Measurements from ENCODE around the gene LAMC2. TPM values are rescaled to one million over a fixed set of nuclear protein-coding genes. Genes with fewer than 3 reads are reported as not detected.

LAMC2 gene
- total and polyA plus RNA-seq, 2 of the 8 experiments (the other 6 are each of a cell fraction or from before 2014, with no cell fraction given), result 4.6 to 12.9 TPM

DNA sequence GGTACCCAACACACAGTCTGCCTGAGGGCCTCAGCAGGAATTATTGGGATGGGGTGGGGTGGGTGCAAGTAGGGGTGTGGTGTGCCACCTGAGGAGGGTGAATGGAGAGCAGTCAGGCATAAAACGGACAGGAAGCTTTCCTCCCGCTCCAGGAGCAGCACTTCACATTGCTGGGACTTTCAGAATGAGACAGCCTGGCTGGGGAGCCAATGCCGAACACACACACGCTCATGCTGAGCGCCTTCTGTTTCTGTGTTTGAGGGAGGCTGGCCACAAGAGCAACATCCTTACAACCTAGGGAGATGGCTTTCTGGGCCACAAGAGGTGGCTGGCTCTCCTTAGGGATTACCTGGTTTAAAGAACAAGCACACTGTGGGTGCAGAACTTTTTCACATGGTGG lies 98.0 kb downstream of the LAMC2 start:
- H3K79me2 ChIP-seq (ENCODE audit: control insufficient read depth in 1 of 2, insufficient read depth in 2 of 2, low read length in 2 of 2), result no peaks in the 10 kb centered on the region
- TF ChIP-seq KDM1A (IDR thresholded peaks at IDR 0.05; ENCODE audit: borderline replicate concordance, low read length), result no peak
- no peak for TF ChIP-seq BCL11A (IDR thresholded peaks at IDR 0.05; ENCODE audit: low read depth in 2 of 2, low read length in 2 of 2)
- TF ChIP-seq SUZ12 (IDR thresholded peaks at IDR 0.05; ENCODE audit: low read length), result no peak
- TF ChIP-seq GTF2F1 (IDR thresholded peaks at IDR 0.05; ENCODE audit: borderline replicate concordance, low read depth, low read length), result no peak
- TF ChIP-seq RAD21 (IDR thresholded peaks at IDR 0.05 in 1 of 2, conservative IDR thresholded peaks at IDR 0.05 in 1 of 2; ENCODE audit: low read depth in 2 of 2, low read length in 2 of 2), result no peak
- TF ChIP-seq CBX8 (IDR thresholded peaks at IDR 0.05; ENCODE audit: borderline replicate concordance, low read depth, low read length), result no peak
- TF ChIP-seq FOSL1 (IDR thresholded peaks at IDR 0.05; ENCODE audit: insufficient read depth, low read depth, low read length), result no peak
- TF ChIP-seq PHF8 (conservative IDR thresholded peaks at IDR 0.05; ENCODE audit: low read depth, low read length), result no peak
- TF ChIP-seq TAF7 (optimal IDR thresholded peaks at IDR 0.05; ENCODE audit: borderline replicate concordance, low read depth, low read length), result no peak
- TF ChIP-seq YY1 (IDR thresholded peaks at IDR 0.05; ENCODE audit: low read depth, low read length), result no peak
- no peak for TF ChIP-seq MAFK (IDR thresholded peaks at IDR 0.05; ENCODE audit: low read depth, low read length)
- TF ChIP-seq TBP (IDR thresholded peaks at IDR 0.05; ENCODE audit: low read depth, low read length), result no peak
- no peak for TF ChIP-seq HDAC6 (IDR thresholded peaks at IDR 0.05; ENCODE audit: low read depth, low read length)
- H2BK20ac ChIP-seq (ENCODE audit: low read length), result no peak overlapping the region
- H3K9ac ChIP-seq (replicated peaks in 1 of 4; ENCODE audit: extremely low read depth in 1 of 4, low read depth in 3 of 4, low read length in 3 of 4), result no peak overlapping the region
- H3K14ac ChIP-seq (ENCODE audit: insufficient read length), result no peak overlapping the region
- H3K23me2 ChIP-seq (ENCODE audit: low read depth, low read length), result no peaks in the 10 kb centered on the region
- H4K8ac ChIP-seq (ENCODE audit: extremely low read depth, insufficient read depth, low read length), result no peak overlapping the region
- ChIA-PET CTCF (ENCODE audit: partially characterized antibody) (interaction anchor here (0.6 to 6.8 kb wide), 9 partner anchors 7 to 319 kb away, joined by 3 to 84 read pairs (median 3); no protein-coding TSS in a partner anchor), POLR2A (ENCODE audit: partially characterized antibody) (no interaction called here)
- H2BK12ac ChIP-seq (ENCODE audit: low read depth, low read length), result 0 out of 2 replicates have a peak overlapping the region, but pooled peaks have one; percentile 2
- H3K4me2 ChIP-seq (ENCODE audit: insufficient read depth in 1 of 2, low read depth in 2 of 2, low read length in 2 of 2), result no peak overlapping the region
- H3K56ac ChIP-seq (replicated peaks; ENCODE audit: insufficient read length, low read depth, low read length), result no peak overlapping the region
- H3K79me1 ChIP-seq (ENCODE audit: low read depth, low read length), result no peaks in the 10 kb centered on the region
- no peak for DNase-seq (ENCODE audit: low read depth in 1 of 2, low spot score in 2 of 2)
- no peak overlapping the region for H3K23ac ChIP-seq (ENCODE audit: insufficient read length)
- peaks cover 5 to 15% (median 9%) of the 10 kb centered on the region in 4 experiments for H3K4me1 ChIP-seq (replicated peaks in 1 of 4; ENCODE audit: control insufficient read depth in 3 of 4, insufficient read depth in 4 of 4, low read length in 3 of 4)
- no peak overlapping the region for H3K27ac ChIP-seq (ENCODE audit: low read depth, low read length)
- no peaks in the 10 kb centered on the region for H3K36me3 ChIP-seq (ENCODE audit: control insufficient read depth in 2 of 4, insufficient read depth in 4 of 4, low read length in 3 of 4)
- no peaks in the 10 kb centered on the region for H3K27me3 ChIP-seq (replicated peaks in 1 of 4; ENCODE audit: control insufficient read depth in 3 of 4, extremely low read depth in 1 of 4, insufficient read depth in 3 of 4, low read length in 3 of 4)
- no peak overlapping the region for H3K18ac ChIP-seq (ENCODE audit: extremely low read depth, low read length)
- no peak overlapping the region for H2BK15ac ChIP-seq (ENCODE audit: low read length)
- no peaks in the 10 kb centered on the region for H3K9me3 ChIP-seq (ENCODE audit: insufficient read depth in 2 of 2, low read depth in 1 of 2, low read length in 1 of 2)
- 0 out of 2 replicates have a peak overlapping the region, but pooled peaks have one; percentile 60 for H2BK5ac ChIP-seq (ENCODE audit: low read depth, low read length)
- no peak for FAIRE-seq
- 92% methylated on average over 5 of the region's 5 CpGs; no CpG with 5 or more reads in 1 of the 2 experiments for WGBS, 2 experiments (ENCODE audit: extremely low coverage in 1 of 2, insufficient coverage in 1 of 2, insufficient read length in 1 of 2, insufficient replicate concordance in 2 of 2, low coverage in 1 of 2, low lambda C conversion rate in 2 of 2, missing lambda C conversion rate in 1 of 2)
- H2AK5ac ChIP-seq (ENCODE audit: low read depth, low read length), result no peak overlapping the region; the same call in 1 of the 2 replicates
- H4K91ac ChIP-seq (replicated peaks; ENCODE audit: insufficient read length, low read length), result no peak overlapping the region
- no peak overlapping the region for H2AFZ ChIP-seq (ENCODE audit: low read length)
- no peak overlapping the region for H2BK120ac ChIP-seq (replicated peaks; ENCODE audit: low read depth, low read length)
- no peaks in the 10 kb centered on the region for H4K20me1 ChIP-seq (replicated peaks in 1 of 2; ENCODE audit: control insufficient read depth in 1 of 2, insufficient read depth in 2 of 2, low read length in 2 of 2)
- H3K4me3 ChIP-seq (ENCODE audit: extremely low read depth in 1 of 4, insufficient read depth in 2 of 4, low read depth in 3 of 4, low read length in 4 of 4), result no peak overlapping the region
- no peak overlapping the region for H4K5ac ChIP-seq (ENCODE audit: insufficient read length, low read depth, low read length)
- no peak overlapping the region for H3K4ac ChIP-seq (replicated peaks; ENCODE audit: insufficient read length, low read depth, low read length)
